GM23248 (cell line): ENCODE results near the gene POU2F1. TPM values are rescaled to one million over a fixed set of nuclear protein-coding genes. Genes with fewer than 3 reads are reported as not detected.
"Not testable (repeated sequence)": the region's sequence is repeated elsewhere in the genome, so short reads cannot be mapped to it uniquely, and the experiment has no call there.

Source experiments
- DNase-seq: peaks from one replicate; pipeline ENCODE4 v3.0.0-alpha.2; 2015
- H2AFZ ChIP-seq: fragments of 200-600 bp; sonication (generic); 2 replicates; pipeline ENCODE4 v1.6.1; 2016; ENCODE audit warnings: antibody characterized with exemption
- H3F3A ChIP-seq: fragments of 200-600 bp; sonication (generic); 2 replicates; pipeline ENCODE4 v1.6.1; 2016; ENCODE audit warnings: mild to moderate bottlenecking, antibody characterized with exemption, mixed run types; ENCODE audit not compliant: insufficient read depth
- H3K27ac ChIP-seq: fragments of 200-600 bp; sonication (generic); 2 replicates; pipeline ENCODE4 v1.5.1; 2016; ENCODE audit warnings: mild to moderate bottlenecking
- H3K27me3 ChIP-seq: fragments of 200-600 bp; sonication (generic); replicated peaks from 2 replicates; pipeline ENCODE4 v1.6.1; 2016; ENCODE audit warnings: mild to moderate bottlenecking; ENCODE audit not compliant: insufficient read depth
- H3K36me3 ChIP-seq: fragments of 200-600 bp; sonication (generic); 2 replicates; pipeline ENCODE4 v1.6.1; 2016; ENCODE audit warnings: low read depth, mild to moderate bottlenecking
- H3K4me1 ChIP-seq: fragments of 200-600 bp; sonication (generic); 2 replicates; pipeline ENCODE4 v1.6.1; 2016; ENCODE audit warnings: mild to moderate bottlenecking; ENCODE audit not compliant: insufficient read depth
- H3K4me2 ChIP-seq: fragments of 200-600 bp; sonication (generic); one replicate; pipeline ENCODE4 v1.6.1; 2016; ENCODE audit warnings: mild to moderate bottlenecking; ENCODE audit not compliant: unreplicated experiment
- H3K4me3 ChIP-seq: fragments of 200-600 bp; sonication (generic); 2 replicates; pipeline ENCODE4 v1.5.1; 2016; ENCODE audit warnings: mild to moderate bottlenecking
- H3K79me2 ChIP-seq: fragments of 200-600 bp; sonication (generic); 2 replicates; pipeline ENCODE4 v1.6.1; 2016; ENCODE audit warnings: mild to moderate bottlenecking; ENCODE audit not compliant: insufficient read depth
- H3K9ac ChIP-seq: fragments of 200-600 bp; sonication (generic); 2 replicates; pipeline ENCODE4 v1.6.1; 2016; ENCODE audit warnings: mild to moderate bottlenecking
- H3K9me2 ChIP-seq: fragments of 200-600 bp; sonication (generic); 2 replicates; pipeline ENCODE4 v1.6.1; 2016; ENCODE audit warnings: mixed run types, mild to moderate bottlenecking, moderate library complexity; ENCODE audit not compliant: insufficient read depth
- H3K9me3 ChIP-seq: fragments of 200-600 bp; sonication (generic); one replicate; pipeline ENCODE4 v1.6.1; 2017; ENCODE audit warnings: low read depth
- H4K20me1 ChIP-seq: fragments of 200-600 bp; sonication (generic); 2 replicates; pipeline ENCODE4 v1.6.0; 2016; ENCODE audit not compliant: insufficient read depth
- EZH2 ChIP-seq: fragments of 200-600 bp; sonication (generic); IDR thresholded peaks from 2 replicates; pipeline ENCODE4 v1.6.1; 2018; ENCODE audit warnings: antibody characterized with exemption, mild to moderate bottlenecking; ENCODE audit not compliant: insufficient read depth, poor library complexity, severe bottlenecking
- EZH2phosphoT487 ChIP-seq: fragments of 200-600 bp; sonication (generic); IDR thresholded peaks from 2 replicates; pipeline ENCODE4 v1.6.1; 2018; ENCODE audit warnings: antibody characterized with exemption, moderate library complexity, mild to moderate bottlenecking, low read depth; ENCODE audit not compliant: insufficient read depth
- WGBS, 2 experiments: methylation state at CpG; one replicate each; pipeline ENCODE4 v1.1.6; 2015 to 2017; ENCODE audit warnings: low lambda C conversion rate in 2 of 2, low coverage in 1 of 2; ENCODE audit errors: missing lambda C conversion rate in 2 of 2; 5-methylcytosine and 5-hydroxymethylcytosine counted together
- in situ Hi-C: fragments of 300-500 bp; cut with MboI; formaldehyde crosslinking; loops from 2 replicates; pipeline ENCODE4 v1.15.0; 2020
- polyA plus RNA-seq: library from polyadenylated mRNA; unstranded; fragments of >200 nt; fragmentation: Nextera tagmentation; extraction: Ambion mirVana; gene quantifications from 2 replicates; pipeline ENCODE4 v1.2.1, GENCODE V29; 2016
- total RNA-seq: library from RNA; depleted of rRNA; stranded (reverse); fragments of >200 nt; shearing (Covaris generic); gene quantifications from 2 replicates; pipeline ENCODE4 v1.2.3, GENCODE V29; 2014

POU2F1 gene
- total and polyA plus RNA-seq, 2 experiments from 2014 or later, result 3.4 to 3.7 TPM

DNA sequence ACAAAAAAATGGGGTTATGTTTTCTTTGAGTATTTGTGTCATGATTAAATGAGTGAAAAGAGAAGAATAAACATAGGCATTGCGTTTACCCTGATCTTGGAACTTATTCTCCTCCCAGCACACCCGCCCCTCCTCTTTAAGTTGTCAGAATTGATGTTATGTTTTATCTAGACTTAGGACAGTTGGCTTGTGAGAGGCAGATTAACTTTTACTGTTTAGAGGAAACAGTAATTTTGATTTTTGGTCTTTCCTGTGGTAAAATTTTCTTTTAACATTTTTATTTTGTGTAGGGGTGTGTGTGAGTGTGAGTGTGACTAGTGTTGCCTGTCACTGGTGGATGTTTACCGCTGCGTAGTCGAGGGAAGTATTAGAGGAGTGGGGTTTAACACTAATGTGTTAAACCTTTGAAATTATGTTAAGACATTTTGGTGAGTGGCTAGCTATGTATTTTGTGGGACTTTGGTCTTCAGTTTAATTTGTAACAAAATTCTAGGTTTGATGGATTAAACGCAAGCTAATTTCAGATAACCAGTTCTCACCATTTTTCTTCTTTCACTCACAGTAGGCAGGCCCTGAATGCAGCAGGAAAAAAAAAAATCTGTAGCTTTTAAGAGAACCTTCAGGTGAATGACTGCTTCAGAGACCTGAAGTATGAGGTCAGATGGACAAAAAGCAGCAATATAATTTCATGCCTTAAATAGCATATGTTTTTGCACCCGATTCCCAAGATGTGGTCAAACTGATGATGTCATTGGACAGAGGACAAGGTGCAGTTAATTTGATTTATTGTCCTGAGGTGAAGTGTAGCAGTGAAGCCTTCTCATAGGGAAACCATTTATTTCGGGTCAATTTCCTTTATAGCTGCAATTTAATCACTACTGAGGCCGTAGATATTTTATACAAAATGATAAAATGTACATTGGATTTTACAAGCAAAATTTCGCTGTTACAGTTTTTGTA, 2.7 kb downstream of the POU2F1 start:
- TF ChIP-seq EZH2 (no peak), EZH2phosphoT487 (no peak)
- Histone ChIP-seq H3K79me2 (peaks cover 63% of the 10 kb centered on the region), H3K9ac (peak overlapping the region; percentile 89), H3K4me2 (peak overlapping the region; percentile 84), H3F3A (peaks cover 23% of the 10 kb centered on the region), H2AFZ (peak overlapping the region; percentile 91), H3K27ac (peak overlapping the region; percentile 82), H3K4me1 (peaks cover 14% of the 10 kb centered on the region), H3K9me2 (no peaks in the 10 kb centered on the region), H3K27me3 (no peaks in the 10 kb centered on the region), H3K36me3 (no peaks in the 10 kb centered on the region), H4K20me1 (peaks cover 4% of the 10 kb centered on the region; the same call in 1 of the 2 replicates), H3K9me3 (no peaks in the 10 kb centered on the region), H3K4me3 (peak overlapping the region; percentile 83)
- DNase-seq, result peak; percentile 48
- in situ Hi-C loops, result no loop called here
- 82 to 85% methylated on average over 10 of the region's 10 CpGs for WGBS, 2 experiments

DNA sequence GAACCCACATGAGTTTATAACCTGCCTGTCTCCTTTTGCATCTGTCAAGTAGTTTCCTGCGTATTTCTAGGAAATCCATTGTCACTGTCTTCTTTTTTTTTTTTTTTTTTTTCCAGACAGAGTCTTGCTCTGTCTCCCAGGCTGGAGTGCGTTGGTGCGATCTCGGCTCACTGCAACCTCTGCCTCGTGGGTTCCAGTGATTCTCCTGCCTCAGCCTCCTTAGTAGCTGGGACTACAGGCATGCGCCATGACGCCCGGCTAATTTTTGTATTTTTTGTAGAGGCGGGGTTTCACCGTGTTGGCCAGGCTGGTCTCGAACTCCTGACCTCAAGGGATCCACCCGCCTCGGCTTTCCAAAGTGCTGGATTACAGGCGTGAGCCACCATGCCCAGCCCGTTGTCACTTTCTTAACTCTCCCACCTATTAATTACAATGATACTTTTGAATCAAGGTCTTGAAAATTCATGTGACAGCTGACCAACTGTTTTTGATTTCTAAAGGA, 4.1 kb downstream of the POU2F1 start:
- in situ Hi-C loops, H3K27ac ChIP-seq, H2AFZ ChIP-seq, H3K9me3 ChIP-seq, H3K9me2 ChIP-seq, H3K4me2 ChIP-seq, H3K36me3 ChIP-seq, H4K20me1 ChIP-seq, H3K27me3 ChIP-seq, DNase-seq, H3K4me3 ChIP-seq, H3K9ac ChIP-seq: not testable (repeated sequence)
- H3K79me2 ChIP-seq, result peaks cover 77% of the 10 kb centered on the region
- peaks cover 14% of the 10 kb centered on the region for H3K4me1 ChIP-seq
- H3F3A ChIP-seq, result peaks cover 23% of the 10 kb centered on the region
- WGBS, 2 experiments, result 80 to 82% methylated on average over 15 of the region's 15 CpGs

DNA sequence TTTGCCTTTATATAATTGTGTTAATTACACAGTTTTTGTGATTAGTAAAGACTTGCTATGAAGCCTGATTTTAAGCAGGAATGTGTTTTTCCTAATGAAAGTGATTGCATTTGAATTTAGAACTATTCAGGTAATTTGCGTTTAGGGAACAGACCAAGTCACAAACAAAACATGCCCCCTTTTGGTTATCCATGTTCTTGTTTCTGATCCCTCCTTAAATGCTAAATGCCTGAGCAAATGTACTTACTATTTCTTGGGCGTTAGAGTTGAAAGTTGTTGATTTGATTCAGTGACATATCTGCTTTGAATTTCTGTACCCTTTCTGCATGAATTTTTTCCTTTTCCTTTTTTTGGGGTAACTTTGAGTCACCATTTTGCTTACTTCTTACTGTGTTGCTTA, 5.2 kb downstream of the POU2F1 start:
- H3K27ac ChIP-seq, result no peak overlapping the region
- H3K9ac ChIP-seq, result no peak overlapping the region
- no peak overlapping the region for H2AFZ ChIP-seq
- peaks cover 7% of the 10 kb centered on the region; the same call in 1 of the 2 replicates for H4K20me1 ChIP-seq
- H3K9me3 ChIP-seq, result no peaks in the 10 kb centered on the region
- peaks cover 14% of the 10 kb centered on the region for H3K4me1 ChIP-seq
- no peaks in the 10 kb centered on the region for H3K27me3 ChIP-seq
- H3K4me3 ChIP-seq, result no peak overlapping the region
- H3F3A ChIP-seq, result peaks cover 23% of the 10 kb centered on the region
- no peak for DNase-seq
- peaks cover 88% of the 10 kb centered on the region for H3K79me2 ChIP-seq
- no peaks in the 10 kb centered on the region for H3K36me3 ChIP-seq
- H3K9me2 ChIP-seq, result no peaks in the 10 kb centered on the region
- no peak for TF ChIP-seq EZH2
- no peak for TF ChIP-seq EZH2phosphoT487
- in situ Hi-C loops, result no loop called here
- no peak overlapping the region for H3K4me2 ChIP-seq
- 54 to 67% methylated on average over 2 of the region's 2 CpGs for WGBS, 2 experiments

DNA sequence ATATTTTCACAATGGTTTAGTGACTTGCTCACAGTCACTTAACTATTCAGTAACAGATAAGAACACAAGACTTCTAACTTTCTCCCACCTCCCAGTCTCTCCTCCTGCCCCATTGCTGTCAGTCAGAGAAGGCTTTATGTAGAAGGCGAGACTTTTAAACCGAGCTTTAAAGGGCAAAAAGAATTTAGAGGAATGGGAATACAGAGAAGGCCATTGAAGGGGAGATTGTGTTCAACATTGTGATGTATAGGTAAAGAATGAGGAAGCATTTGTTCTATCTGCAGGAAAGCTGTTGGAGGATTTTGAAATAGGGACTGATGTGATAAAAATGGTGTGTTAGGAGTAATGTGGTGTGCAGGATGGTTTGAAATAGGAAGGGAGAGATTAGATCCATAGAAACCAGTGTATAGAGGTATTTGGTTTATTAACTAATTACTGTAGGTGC, 7.3 kb downstream of the POU2F1 start:
- Histone ChIP-seq H3K9me3 (no peaks in the 10 kb centered on the region), H3K27me3 (no peaks in the 10 kb centered on the region), H3K79me2 (peaks cover 98% of the 10 kb centered on the region), H3K9ac (no peak overlapping the region), H3K4me1 (peaks cover 9% of the 10 kb centered on the region), H2AFZ (no peak overlapping the region), H4K20me1 (peaks cover 7% of the 10 kb centered on the region; the same call in 1 of the 2 replicates), H3K4me2 (no peak overlapping the region), H3F3A (peaks cover 14% of the 10 kb centered on the region), H3K27ac (no peak overlapping the region), H3K4me3 (no peak overlapping the region), H3K36me3 (no peaks in the 10 kb centered on the region), H3K9me2 (no peaks in the 10 kb centered on the region)
- peak; percentile 17 for DNase-seq
- in situ Hi-C loops, result no loop called here
- TF ChIP-seq EZH2phosphoT487, result no peak
- TF ChIP-seq EZH2, result no peak
- whole genome bisulfite sequencing, 2 experiments, result 79 to 83% methylated on average over 2 of the region's 2 CpGs
